VCaP (cell line): ENCODE data around the gene CCDC59.
"Not testable (repeated sequence)": the region's sequence is repeated elsewhere in the genome, so short reads cannot be mapped to it uniquely, and the experiment has no call there.

ENCODE experiments used
- H3K27ac ChIP-seq: fragments of 450-650 bp; 2 replicates; pipeline ENCODE4 v1.5.1; 2017
- TF ChIP-seq, protein P1 (sequence below): fragments of 450-650 bp; conservative IDR thresholded peaks from 2 replicates; pipeline ENCODE4 v1.5.1; 2017; ENCODE audit warnings: mild to moderate bottlenecking, moderate library complexity

CCDC59 gene

DNA sequence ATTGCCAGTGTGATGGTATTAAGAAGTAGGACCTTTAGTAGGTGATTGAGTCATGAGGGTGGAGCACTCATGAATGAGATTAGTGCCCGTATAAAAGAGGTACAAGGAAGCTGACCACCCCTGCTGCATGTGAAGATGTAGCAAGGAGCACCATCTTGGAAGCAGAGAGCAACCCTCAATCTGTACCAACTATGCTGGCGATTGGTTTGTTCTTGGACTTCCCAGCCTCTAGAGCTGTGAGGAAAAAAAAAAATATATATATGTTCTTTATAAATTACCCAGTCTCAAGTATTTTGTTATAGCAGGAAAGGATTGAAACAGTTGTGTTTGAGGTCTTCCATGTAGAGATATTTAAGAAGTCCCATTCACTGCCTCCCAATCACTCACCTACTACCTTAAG is 17.0 kb upstream of the CCDC59 start:
- H3K27ac ChIP-seq = no peak overlapping the region
- TF ChIP-seq, protein P1, sequence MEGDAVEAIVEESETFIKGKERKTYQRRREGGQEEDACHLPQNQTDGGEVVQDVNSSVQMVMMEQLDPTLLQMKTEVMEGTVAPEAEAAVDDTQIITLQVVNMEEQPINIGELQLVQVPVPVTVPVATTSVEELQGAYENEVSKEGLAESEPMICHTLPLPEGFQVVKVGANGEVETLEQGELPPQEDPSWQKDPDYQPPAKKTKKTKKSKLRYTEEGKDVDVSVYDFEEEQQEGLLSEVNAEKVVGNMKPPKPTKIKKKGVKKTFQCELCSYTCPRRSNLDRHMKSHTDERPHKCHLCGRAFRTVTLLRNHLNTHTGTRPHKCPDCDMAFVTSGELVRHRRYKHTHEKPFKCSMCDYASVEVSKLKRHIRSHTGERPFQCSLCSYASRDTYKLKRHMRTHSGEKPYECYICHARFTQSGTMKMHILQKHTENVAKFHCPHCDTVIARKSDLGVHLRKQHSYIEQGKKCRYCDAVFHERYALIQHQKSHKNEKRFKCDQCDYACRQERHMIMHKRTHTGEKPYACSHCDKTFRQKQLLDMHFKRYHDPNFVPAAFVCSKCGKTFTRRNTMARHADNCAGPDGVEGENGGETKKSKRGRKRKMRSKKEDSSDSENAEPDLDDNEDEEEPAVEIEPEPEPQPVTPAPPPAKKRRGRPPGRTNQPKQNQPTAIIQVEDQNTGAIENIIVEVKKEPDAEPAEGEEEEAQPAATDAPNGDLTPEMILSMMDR = no peak

DNA sequence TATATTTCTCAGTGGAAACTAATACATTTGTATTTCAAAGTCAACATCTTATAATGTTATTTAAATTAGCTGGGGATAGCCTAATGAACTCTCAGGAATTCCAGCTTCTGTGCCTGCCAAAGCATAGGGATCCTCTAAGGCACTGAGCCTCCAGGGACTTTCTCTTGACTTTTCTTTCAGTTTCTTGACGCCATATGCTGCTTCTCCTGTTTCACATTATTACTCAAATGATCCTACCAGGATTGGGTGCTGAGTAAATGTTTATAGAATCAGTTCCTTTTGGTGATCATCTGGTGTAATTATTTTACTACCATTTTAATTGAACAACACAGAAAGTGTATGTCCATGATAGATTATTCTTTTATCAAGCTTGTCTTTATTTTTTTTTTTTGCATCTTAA is 8.0 kb upstream of the CCDC59 start:
- TF ChIP-seq, protein P1 = no peak
- H3K27ac ChIP-seq = no peak overlapping the region

DNA sequence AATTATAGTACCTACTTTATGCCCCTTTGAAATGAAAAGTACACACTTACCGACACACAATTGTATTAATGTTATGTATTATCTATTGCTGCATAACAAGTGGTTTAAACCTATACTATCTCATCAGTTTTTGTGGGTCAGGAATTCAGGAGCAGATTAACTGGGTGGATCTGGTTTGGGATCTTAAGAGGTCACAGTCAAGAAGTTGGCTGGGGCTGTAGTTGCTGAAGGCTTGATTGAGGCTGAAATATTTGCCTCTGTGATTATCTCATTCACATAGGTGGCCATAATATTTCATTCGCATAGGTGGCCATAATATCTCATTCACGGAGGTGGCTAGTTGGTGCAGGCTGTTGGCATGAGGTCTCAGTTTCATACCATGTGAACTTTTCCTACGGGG is 5.8 kb upstream of the CCDC59 start:
- H3K27ac ChIP-seq = no peak overlapping the region
- TF ChIP-seq, protein P1 = no peak

DNA sequence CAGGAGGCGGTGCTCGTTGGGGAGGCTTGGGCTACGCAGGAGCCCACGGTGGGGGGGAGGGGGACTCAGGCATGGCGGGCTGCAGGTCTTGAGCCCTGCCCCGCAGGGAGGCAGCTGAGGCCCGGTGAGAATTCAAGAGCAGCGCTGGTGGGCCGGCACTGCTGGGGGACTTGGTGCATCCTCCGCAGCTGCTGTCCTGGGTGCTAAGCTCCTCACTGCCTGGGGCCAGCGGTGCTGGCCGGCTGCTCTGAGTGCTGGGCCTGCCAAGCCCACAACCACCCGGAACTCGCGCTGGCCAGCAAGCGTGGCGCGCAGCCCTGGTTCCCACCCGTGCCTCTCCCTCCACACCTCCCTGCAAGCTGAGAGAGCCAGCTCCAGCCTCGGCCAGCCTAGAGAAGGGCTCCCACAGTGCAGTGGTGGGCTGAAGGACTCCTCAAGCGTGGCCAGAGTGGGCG is 3.3 kb upstream of the CCDC59 start:
- TF ChIP-seq, protein P1 = no peak
- H3K27ac ChIP-seq = no peak overlapping the region

DNA sequence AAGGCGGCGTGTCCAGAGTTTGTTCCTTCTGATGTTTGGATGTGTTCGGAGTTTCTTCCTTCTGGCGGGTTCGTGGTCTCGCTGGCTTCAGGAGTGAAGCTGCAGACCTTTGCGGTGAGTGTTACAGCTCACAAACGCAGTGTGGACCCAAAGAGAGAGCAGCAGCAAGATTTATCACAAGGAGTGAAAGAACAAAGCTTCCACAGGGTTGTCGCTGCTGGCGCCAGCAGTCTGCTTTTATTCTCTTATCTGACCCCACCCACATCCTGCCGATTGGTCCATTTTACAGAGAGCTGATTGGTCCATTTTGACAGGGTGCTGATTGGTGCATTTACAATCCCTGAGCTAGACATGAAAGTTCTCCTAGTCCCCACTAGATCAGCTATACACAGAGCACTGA is 2.6 kb upstream of the CCDC59 start:
- not testable (repeated sequence) for H3K27ac ChIP-seq

DNA sequence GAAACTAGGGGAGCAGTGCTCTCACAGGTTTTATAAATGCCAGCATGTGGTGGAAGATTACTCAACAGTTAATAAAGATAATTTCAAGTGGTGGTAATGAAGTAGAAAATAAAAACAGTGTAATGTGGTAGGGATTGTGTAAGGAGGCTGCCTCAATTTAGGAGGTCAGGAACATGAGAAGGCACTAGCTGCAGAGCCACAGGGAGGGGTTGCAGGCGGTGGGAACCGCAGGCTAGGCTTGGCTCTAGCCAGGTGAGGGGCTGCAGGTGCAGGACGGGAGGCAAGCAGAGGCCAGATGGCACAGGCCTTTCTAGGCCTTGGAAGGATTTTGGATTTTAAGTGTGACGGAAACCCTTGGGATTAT is 910 bp upstream of the CCDC59 start:
- TF ChIP-seq, protein P1 = no peak
- peak overlapping the region; percentile 96 for H3K27ac ChIP-seq

DNA sequence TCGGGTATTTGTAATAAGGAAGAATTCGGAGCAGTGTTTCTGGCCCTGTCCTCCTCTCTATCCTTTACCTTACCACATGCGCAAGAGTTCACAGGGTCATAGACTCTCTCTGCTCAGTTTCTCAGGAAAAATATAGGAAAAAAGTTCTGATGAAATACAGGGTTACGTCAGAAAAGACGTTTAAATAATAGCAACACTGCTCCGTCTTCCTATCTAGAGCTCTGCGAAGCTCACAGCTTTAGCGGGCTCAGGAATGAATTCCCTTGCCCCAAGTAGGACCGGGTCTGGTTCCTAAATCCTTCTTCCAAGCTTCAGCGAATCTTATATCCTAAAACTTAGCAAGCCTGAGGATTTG is 365 bp downstream of the CCDC59 start:
- H3K27ac ChIP-seq = peak overlapping the region; percentile 96
- TF ChIP-seq, protein P1 = no peak

DNA sequence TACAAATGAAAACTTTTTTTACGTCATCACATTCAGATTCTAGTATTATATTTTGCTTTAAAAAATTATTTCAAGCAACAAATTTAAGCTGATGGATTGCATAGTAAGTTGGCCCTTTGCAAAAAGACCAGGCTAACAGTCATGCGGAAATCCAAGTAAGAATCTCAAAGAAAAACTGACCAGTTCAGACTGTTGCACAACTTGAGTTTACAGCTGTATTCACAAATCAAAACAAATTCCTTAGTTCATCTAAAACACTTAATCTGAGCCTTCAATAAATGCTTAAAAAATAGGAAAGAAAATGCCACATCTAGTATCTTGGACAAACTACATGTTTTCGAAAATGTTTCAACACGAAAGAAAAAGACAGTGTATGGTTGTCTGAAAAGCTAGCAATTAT is 847 bp downstream of the CCDC59 start:
- TF ChIP-seq, protein P1 = no peak
- peak overlapping the region; percentile 96 for H3K27ac ChIP-seq
